Neural cell (in vitro differentiated cells): Measurements from ENCODE around the gene DPM3. TPM values are rescaled to one million over a fixed set of nuclear protein-coding genes. Genes with fewer than 3 reads are reported as not detected.

ENCODE experiments used
- H2AFZ ChIP-seq: fragments of 200-600, 300-800 bp; sonication (generic), shearing (Covaris generic); 2 replicates; pipeline ENCODE4 v1.6.0; 2014; ENCODE audit warnings: low read depth, mild to moderate bottlenecking, antibody characterized with exemption, low read length, moderate library complexity
- H3F3A ChIP-seq: fragments of 200-600 bp; shearing (Covaris generic); 2 replicates; pipeline ENCODE4 v1.6.1; 2016; ENCODE audit warnings: mild to moderate bottlenecking, moderate library complexity, mixed read lengths, antibody characterized with exemption, low read length; ENCODE audit not compliant: insufficient read depth, poor library complexity, severe bottlenecking
- H3K27ac ChIP-seq: fragments of 200-600, 300-800 bp; sonication (generic), shearing (Covaris generic); 2 replicates; pipeline ENCODE4 v1.5.1; 2014; ENCODE audit warnings: mild to moderate bottlenecking, low read length, moderate library complexity
- H3K27me3 ChIP-seq: fragments of 300-800, 200-600 bp; sonication (generic), shearing (Covaris generic); 2 replicates; pipeline ENCODE4 v1.6.0; 2014; ENCODE audit warnings: mild to moderate bottlenecking, low read depth, low read length, moderate library complexity; ENCODE audit not compliant: insufficient read depth
- H3K36me3 ChIP-seq: fragments of 300-800, 200-600 bp; sonication (generic), shearing (Covaris generic); 2 replicates; pipeline ENCODE4 v1.5.1; 2014; ENCODE audit warnings: mild to moderate bottlenecking, antibody characterized with exemption, low read length, moderate library complexity; ENCODE audit not compliant: insufficient read depth
- H3K4me2 ChIP-seq: fragments of 300-800, 200-600 bp; sonication (generic), shearing (Covaris generic); 2 replicates; pipeline ENCODE4 v1.6.0; 2014; ENCODE audit warnings: mild to moderate bottlenecking, low read length
- H3K4me3 ChIP-seq: fragments of 300-800, 200-600 bp; sonication (generic), shearing (Covaris generic); 2 replicates; pipeline ENCODE4 v1.5.1; 2014; ENCODE audit warnings: mild to moderate bottlenecking, low read length, moderate library complexity
- H3K79me2 ChIP-seq: fragments of 200-600 bp; shearing (Covaris generic); replicated peaks from 2 replicates; pipeline ENCODE4 v1.6.0; 2014; ENCODE audit warnings: mild to moderate bottlenecking, low read length, moderate library complexity; ENCODE audit not compliant: insufficient read depth
- H3K9ac ChIP-seq: fragments of 300-800, 200-600 bp; sonication (generic), shearing (Covaris generic); 2 replicates; pipeline ENCODE4 v1.6.1; 2016; ENCODE audit warnings: mild to moderate bottlenecking, low read length, mixed read lengths
- H3K9me2 ChIP-seq: fragments of 200-600 bp; shearing (Covaris generic); 2 replicates; pipeline ENCODE4 v1.6.1; 2016; ENCODE audit warnings: mild to moderate bottlenecking, low read length, mixed read lengths; ENCODE audit not compliant: insufficient read depth
- H3K9me3 ChIP-seq: fragments of 200-600, 300-800 bp; sonication (generic), shearing (Covaris generic); 2 replicates; pipeline ENCODE4 v1.6.1; 2016; ENCODE audit warnings: mild to moderate bottlenecking, mixed run types, low read length, moderate library complexity, mixed read lengths
- H4K20me1 ChIP-seq: fragments of 200-600 bp; shearing (Covaris generic); 2 replicates; pipeline ENCODE4 v1.6.1; 2016; ENCODE audit warnings: mild to moderate bottlenecking, mixed run types; ENCODE audit not compliant: insufficient read depth
- CTCF ChIP-seq: fragments of 450-650 bp; IDR thresholded peaks from 2 replicates; pipeline ENCODE4 v1.5.1; 2014; ENCODE audit warnings: antibody characterized with exemption, mild to moderate bottlenecking, moderate library complexity; ENCODE audit not compliant: poor library complexity, severe bottlenecking
- EP300 ChIP-seq: fragments of 450-650 bp; conservative IDR thresholded peaks from 2 replicates; pipeline ENCODE4 v1.6.1; 2014; ENCODE audit warnings: antibody characterized with exemption, mild to moderate bottlenecking, moderate library complexity; ENCODE audit not compliant: poor library complexity, severe bottlenecking
- EZH2 ChIP-seq: fragments of 200-600, 300-800 bp; shearing (Covaris generic), sonication (generic); IDR thresholded peaks from 2 replicates; pipeline ENCODE4 v1.6.1; 2014; ENCODE audit warnings: antibody characterized with exemption, low read length, borderline replicate concordance, mild to moderate bottlenecking; ENCODE audit not compliant: insufficient read depth, poor library complexity, severe bottlenecking
- MXI1 ChIP-seq: fragments of 450-650 bp; conservative IDR thresholded peaks from 2 replicates; pipeline ENCODE4 v1.6.1; 2014; ENCODE audit warnings: antibody characterized with exemption, mild to moderate bottlenecking; ENCODE audit not compliant: poor library complexity, severe bottlenecking
- POLR2AphosphoS5 ChIP-seq: IDR thresholded peaks from 2 replicates; pipeline ENCODE4 v1.6.1; 2012
- RAD21 ChIP-seq: fragments of 450-650 bp; conservative IDR thresholded peaks from 2 replicates; pipeline ENCODE4 v1.6.1; 2014; ENCODE audit warnings: antibody characterized with exemption, mild to moderate bottlenecking, moderate library complexity
- REST ChIP-seq: IDR thresholded peaks from 2 replicates; pipeline ENCODE4 v1.6.1; 2012; ENCODE audit warnings: borderline replicate concordance
- SMC3 ChIP-seq: fragments of 450-650 bp; conservative IDR thresholded peaks from 2 replicates; pipeline ENCODE4 v1.6.1; 2014; ENCODE audit warnings: antibody characterized with exemption, mild to moderate bottlenecking, moderate library complexity; ENCODE audit not compliant: poor library complexity
- TAF1 ChIP-seq: IDR thresholded peaks from 2 replicates; pipeline ENCODE4 v1.6.1; 2012; ENCODE audit warnings: low read depth
- polyA plus RNA-seq: library from polyadenylated mRNA; depleted of rRNA; stranded (reverse); fragments of >200 nt; gene quantifications from 2 replicates; pipeline ENCODE4 v1.2.3, GENCODE V29; 2014

DPM3 gene
- polyA plus RNA-seq, 1 donor from 2014 or later: 150 TPM

GRCh38 chr1:155110381-155110780 lies 29.9 kb downstream of the DPM3 start:
- Histone ChIP-seq H4K20me1 (no peaks in the 10 kb centered on the region), H3K27ac (no peak overlapping the region), H3K9ac (no peak overlapping the region), H3K4me3 (no peak overlapping the region), H3F3A (no peaks in the 10 kb centered on the region), H3K9me2 (no peaks in the 10 kb centered on the region), H3K79me2 (no peaks in the 10 kb centered on the region), H3K9me3 (no peaks in the 10 kb centered on the region), H3K27me3 (no peaks in the 10 kb centered on the region), H3K4me2 (no peak overlapping the region), H3K36me3 (no peaks in the 10 kb centered on the region), H2AFZ (no peak overlapping the region)
- no peak for TF ChIP-seq SMC3
- no peak for TF ChIP-seq EP300
- TF ChIP-seq REST: no peak
- no peak for TF ChIP-seq RAD21
- no peak for TF ChIP-seq POLR2AphosphoS5
- TF ChIP-seq EZH2: no peak
- no peak for TF ChIP-seq CTCF
- no peak for TF ChIP-seq TAF1
- no peak for TF ChIP-seq MXI1

- Histone ChIP-seq H3K9me2 (no peaks in the 10 kb centered on the region), H3K79me2 (no peaks in the 10 kb centered on the region), H3K4me3 (no peak overlapping the region), H4K20me1 (no peaks in the 10 kb centered on the region), H3K36me3 (no peaks in the 10 kb centered on the region), H2AFZ (no peak overlapping the region), H3K9me3 (no peaks in the 10 kb centered on the region), H3K9ac (no peak overlapping the region), H3F3A (no peaks in the 10 kb centered on the region), H3K27ac (no peak overlapping the region), H3K27me3 (no peaks in the 10 kb centered on the region), H3K4me2 (no peak overlapping the region)
- TF ChIP-seq REST (no peak), TAF1 (no peak), SMC3 (no peak), EZH2 (no peak), POLR2AphosphoS5 (no peak), MXI1 (no peak), RAD21 (no peak), EP300 (no peak), CTCF (no peak)
These were observed 32.0 kb downstream of the DPM3 start for GRCh38 chr1:155108296-155108695.
